HUES6 (cell line): ENCODE results near the gene CDC42EP2.
"Not testable (repeated sequence)": the region's sequence is repeated elsewhere in the genome, so short reads cannot be mapped to it uniquely, and the experiment has no call there.

ENCODE experiments used
- H3K27ac ChIP-seq: 2 replicates; pipeline ENCODE4 v1.7.0; 2013; ENCODE audit warnings: low read depth, mild to moderate bottlenecking, low read length, inconsistent platforms
- H3K27me3 ChIP-seq: 2 replicates; pipeline ENCODE4 v1.6.1; 2013; ENCODE audit warnings: low read length; ENCODE audit not compliant: control insufficient read depth, insufficient read depth
- H3K36me3 ChIP-seq: 2 replicates; pipeline ENCODE4 v1.6.1; 2013; ENCODE audit warnings: low read length; ENCODE audit not compliant: control insufficient read depth, insufficient read depth
- H3K4me1 ChIP-seq: 2 replicates; pipeline ENCODE4 v1.6.1; 2013; ENCODE audit warnings: low read length; ENCODE audit not compliant: control insufficient read depth, insufficient read depth
- H3K4me3 ChIP-seq: 2 replicates; pipeline ENCODE4 v1.5.1; 2013; ENCODE audit warnings: low read depth, low read length
- H3K9ac ChIP-seq: one replicate; pipeline ENCODE4 v1.6.1; 2013; ENCODE audit warnings: mild to moderate bottlenecking, low read length
- H3K9me3 ChIP-seq: 2 replicates; pipeline ENCODE4 v1.6.1; 2013; ENCODE audit warnings: low read depth, low read length; ENCODE audit not compliant: control insufficient read depth, insufficient read depth

CDC42EP2 gene

DNA sequence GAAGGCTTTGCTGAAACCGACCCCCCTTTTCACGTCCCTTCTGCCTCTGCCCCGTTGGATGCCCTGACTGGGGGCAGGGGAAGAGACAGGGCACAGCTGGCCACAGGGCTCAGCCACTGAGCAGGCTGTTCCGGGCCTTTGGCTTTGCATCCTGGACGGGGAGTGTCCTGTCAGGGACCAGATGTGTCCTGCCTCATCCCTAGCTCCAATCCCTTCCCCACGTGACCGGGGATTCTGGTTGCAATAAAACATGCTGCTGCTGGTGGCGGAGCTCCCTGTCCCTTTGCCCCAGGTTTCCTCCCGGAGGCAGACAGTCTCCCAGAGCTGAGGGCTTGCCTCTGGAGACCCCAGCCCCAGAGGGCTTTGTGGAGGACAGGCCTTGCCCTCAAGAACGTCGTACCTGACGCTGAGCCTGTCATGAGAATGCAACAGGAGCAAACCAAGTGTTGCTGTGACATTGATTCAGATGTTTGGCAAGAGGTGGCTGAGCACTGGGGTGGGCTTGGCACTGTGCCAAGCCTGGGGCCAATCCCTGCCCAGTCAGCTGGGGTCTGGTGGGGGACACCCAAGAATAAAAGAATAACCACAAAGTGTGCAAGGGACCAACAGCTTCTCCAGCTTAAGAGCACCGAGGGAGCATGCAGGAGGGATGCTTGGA lies 7.3 kb downstream of the CDC42EP2 start:
- no peak overlapping the region for H3K9ac ChIP-seq
- no peaks in the 10 kb centered on the region for H3K9me3 ChIP-seq
- H3K4me1 ChIP-seq, result peaks cover 6% of the 10 kb centered on the region; the same call in 1 of the 2 replicates
- peaks cover 24% of the 10 kb centered on the region for H3K36me3 ChIP-seq
- no peak overlapping the region for H3K4me3 ChIP-seq
- no peaks in the 10 kb centered on the region for H3K27me3 ChIP-seq
- no peak overlapping the region for H3K27ac ChIP-seq

DNA sequence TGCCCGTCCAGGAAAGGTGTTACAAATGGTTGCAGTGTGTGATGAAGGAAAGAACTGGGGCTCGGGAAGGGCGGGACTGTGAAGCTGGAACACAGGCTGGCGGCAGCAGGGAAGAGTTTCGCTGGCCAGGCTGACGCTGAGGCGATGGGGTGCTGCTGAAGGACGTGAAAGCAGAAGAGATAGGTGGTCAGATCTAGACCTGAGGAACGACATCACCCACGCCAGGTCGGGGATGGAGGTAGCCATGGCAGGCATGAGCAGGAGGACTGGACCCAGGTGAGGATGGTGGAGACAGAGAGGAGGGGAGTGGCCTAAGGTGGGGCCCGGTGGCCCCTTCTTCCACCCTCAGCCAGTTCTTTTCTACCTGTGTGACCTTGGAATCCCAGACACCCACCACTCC lies 9.1 kb downstream of the CDC42EP2 start:
- Histone ChIP-seq H3K9ac (no peak overlapping the region), H3K9me3 (no peaks in the 10 kb centered on the region), H3K4me1 (no peaks in the 10 kb centered on the region)

GRCh38 chr11:65325435-65325834 lies 10.8 kb downstream of the CDC42EP2 start:
- H3K9me3 ChIP-seq, result no peaks in the 10 kb centered on the region
- H3K9ac ChIP-seq, result no peak overlapping the region
- H3K27ac ChIP-seq, result no peak overlapping the region
- H3K4me3 ChIP-seq, result no peak overlapping the region
- no peaks in the 10 kb centered on the region for H3K27me3 ChIP-seq
- 0 out of 2 replicates have a peak, but pooled peaks cover 2% of the 10 kb centered on the region for H3K4me1 ChIP-seq
- peaks cover 22% of the 10 kb centered on the region for H3K36me3 ChIP-seq

More for the DNA sequence above, 9.1 kb downstream of the CDC42EP2 start:
- H3K27me3 ChIP-seq, result no peaks in the 10 kb centered on the region
- H3K36me3 ChIP-seq, result peaks cover 24% of the 10 kb centered on the region
- no peak overlapping the region for H3K27ac ChIP-seq
- H3K4me3 ChIP-seq, result no peak overlapping the region

DNA sequence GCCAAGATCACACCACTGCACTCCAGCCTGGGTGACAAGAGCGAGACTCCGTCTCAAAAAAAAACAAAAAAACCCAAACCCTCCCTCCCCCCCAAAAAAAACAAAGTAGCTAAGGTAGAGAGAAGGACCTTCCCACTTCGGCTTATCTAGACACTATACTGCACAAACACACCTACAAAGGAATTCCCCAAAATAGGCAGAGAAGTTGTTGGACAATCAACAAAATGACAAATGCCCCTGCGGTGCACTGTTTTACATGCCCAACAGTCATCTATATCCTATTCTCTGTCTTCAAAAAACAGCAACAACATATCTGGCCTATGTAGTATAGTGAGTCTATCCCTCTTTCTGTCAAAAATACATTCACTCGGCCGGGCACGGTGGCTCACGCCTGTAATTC lies 12.4 kb downstream of the CDC42EP2 start:
- Histone ChIP-seq H3K4me3 (no peak overlapping the region), H3K9ac (no peak overlapping the region), H3K27ac (no peak overlapping the region), H3K4me1 (0 out of 2 replicates have a peak, but pooled peaks cover 2% of the 10 kb centered on the region), H3K36me3 (peaks cover 6% of the 10 kb centered on the region), H3K9me3 (no peaks in the 10 kb centered on the region), H3K27me3 (no peaks in the 10 kb centered on the region)

GRCh38 chr11:65329478-65329877 lies 14.8 kb downstream of the CDC42EP2 start:
- Histone ChIP-seq H3K9me3 (no peaks in the 10 kb centered on the region), H3K27ac (no peak overlapping the region), H3K27me3 (no peaks in the 10 kb centered on the region), H3K4me3 (no peak overlapping the region), H3K4me1 (0 out of 2 replicates have a peak, but pooled peaks cover 2% of the 10 kb centered on the region), H3K36me3 (no peaks in the 10 kb centered on the region), H3K9ac (no peak overlapping the region)

DNA sequence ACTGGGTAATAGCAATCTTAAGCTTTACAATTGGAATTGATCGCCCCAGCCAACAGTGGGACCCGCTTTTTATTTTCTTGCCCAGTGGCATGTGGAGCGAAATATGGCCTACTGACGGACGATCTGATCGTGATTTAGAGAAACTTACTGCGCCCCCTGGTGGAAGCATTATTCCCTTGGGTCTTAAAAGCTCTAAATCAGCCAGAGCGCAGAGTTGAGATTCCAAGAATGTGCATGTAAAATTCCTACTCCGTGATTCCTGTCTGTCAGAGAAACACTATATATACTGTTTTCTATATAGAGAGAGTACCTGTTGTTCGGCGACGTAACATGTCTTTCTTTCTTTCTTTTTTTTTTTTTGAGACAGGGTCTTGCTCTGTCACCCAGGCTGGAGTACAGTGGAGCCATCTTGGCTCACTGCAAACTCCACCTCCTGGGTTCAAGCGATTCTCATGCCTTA lies 15.3 kb downstream of the CDC42EP2 start:
- H3K4me1 ChIP-seq, result 0 out of 2 replicates have a peak, but pooled peaks cover 6% of the 10 kb centered on the region
- H3K36me3 ChIP-seq, result no peaks in the 10 kb centered on the region
- no peaks in the 10 kb centered on the region for H3K27me3 ChIP-seq
- no peaks in the 10 kb centered on the region for H3K9me3 ChIP-seq
- no peak overlapping the region for H3K4me3 ChIP-seq
- H3K9ac ChIP-seq, result no peak overlapping the region
- H3K27ac ChIP-seq, result no peak overlapping the region

- H3K9ac ChIP-seq, result no peak overlapping the region
- H3K27me3 ChIP-seq, result no peaks in the 10 kb centered on the region
- H3K4me1 ChIP-seq, result 0 out of 2 replicates have a peak, but pooled peaks cover 9% of the 10 kb centered on the region
- no peaks in the 10 kb centered on the region for H3K9me3 ChIP-seq
- no peak overlapping the region for H3K4me3 ChIP-seq
- H3K27ac ChIP-seq, result no peak overlapping the region
- H3K36me3 ChIP-seq, result no peaks in the 10 kb centered on the region
These were observed 15.9 kb downstream of the CDC42EP2 start for GRCh38 chr11:65330544-65330943.

DNA sequence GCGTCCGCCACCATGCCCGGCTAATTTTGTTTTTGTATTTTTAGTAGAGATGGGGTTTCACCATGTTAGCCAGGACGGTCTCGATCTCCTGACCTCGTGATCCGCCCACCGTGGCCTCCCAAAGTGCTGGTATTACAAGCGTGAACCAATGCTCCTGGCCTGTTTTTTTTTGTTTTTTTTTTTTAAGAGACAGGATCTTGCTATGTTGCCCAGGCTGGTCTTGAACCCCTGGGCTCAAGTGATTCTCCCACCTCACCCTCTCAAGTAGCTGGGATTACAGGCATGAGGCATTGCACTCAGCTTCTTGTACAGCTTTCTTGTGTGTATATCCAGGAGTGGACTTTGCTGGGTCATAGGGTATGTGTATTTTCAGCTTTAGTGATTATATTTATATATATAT lies 17.9 kb downstream of the CDC42EP2 start:
- not testable (repeated sequence) for H3K9ac ChIP-seq, H3K4me3 ChIP-seq, H3K9me3 ChIP-seq, H3K27ac ChIP-seq, H3K27me3 ChIP-seq, H3K4me1 ChIP-seq, H3K36me3 ChIP-seq

GRCh38 chr11:65334696-65335295 lies 20.1 kb downstream of the CDC42EP2 start:
- peak overlapping the region; percentile 93 for H3K4me3 ChIP-seq
- peak overlapping the region; percentile 87; the same call in 1 of the 2 replicates for H3K27ac ChIP-seq

DNA sequence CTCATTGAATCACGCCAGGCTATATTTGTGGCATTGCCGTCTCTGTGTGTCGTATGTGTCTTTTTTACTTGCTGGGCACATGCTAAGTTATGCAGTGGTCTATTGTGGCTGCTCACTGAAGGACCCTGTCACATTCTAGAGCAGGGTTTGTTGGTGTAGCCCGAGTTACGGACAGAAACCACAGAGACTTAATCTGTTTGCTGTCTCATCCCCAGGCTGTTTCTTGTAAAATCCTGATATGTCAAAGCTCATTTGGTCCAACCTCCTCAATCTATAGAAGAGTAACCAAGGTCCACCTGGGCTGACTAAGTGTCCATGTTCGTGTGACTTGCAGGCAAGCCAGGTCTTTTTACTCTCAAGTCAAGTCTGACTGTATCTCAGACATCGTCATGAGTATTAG lies 24.0 kb downstream of the CDC42EP2 start:
- no peaks in the 10 kb centered on the region for H3K27me3 ChIP-seq
- no peak overlapping the region for H3K9ac ChIP-seq
- no peak overlapping the region for H3K4me3 ChIP-seq
- H3K27ac ChIP-seq, result no peak overlapping the region
- peaks cover 42% of the 10 kb centered on the region for H3K36me3 ChIP-seq
- no peaks in the 10 kb centered on the region for H3K9me3 ChIP-seq
- 0 out of 2 replicates have a peak, but pooled peaks cover 7% of the 10 kb centered on the region for H3K4me1 ChIP-seq

More at GRCh38 chr11:65334696-65335295, 20.1 kb downstream of the CDC42EP2 start:
- Histone ChIP-seq H3K4me1 (0 out of 2 replicates have a peak, but pooled peaks cover 7% of the 10 kb centered on the region), H3K36me3 (peaks cover 6% of the 10 kb centered on the region; the same call in 1 of the 2 replicates), H3K9me3 (no peaks in the 10 kb centered on the region), H3K27me3 (no peaks in the 10 kb centered on the region), H3K9ac (peak overlapping the region; percentile 87)

- Histone ChIP-seq H3K27ac (no peak overlapping the region), H3K4me1 (0 out of 2 replicates have a peak, but pooled peaks cover 1% of the 10 kb centered on the region), H3K4me3 (no peak overlapping the region), H3K36me3 (peaks cover 57% of the 10 kb centered on the region), H3K9me3 (no peaks in the 10 kb centered on the region), H3K27me3 (no peaks in the 10 kb centered on the region), H3K9ac (no peak overlapping the region)
These were observed 25.6 kb downstream of the CDC42EP2 start for GRCh38 chr11:65340226-65340625.
